CD14-positive monocyte (primary cell): ENCODE results near the gene SRPX. TPM values are rescaled to one million over a fixed set of nuclear protein-coding genes. Genes with fewer than 3 reads are reported as not detected.

Source experiments
- DNase-seq, 3 donors: peaks; one replicate each; pipeline ENCODE4 v3.0.0-alpha.2; 2011 to 2022
- H2AFZ ChIP-seq: 2 replicates; pipeline ENCODE4 v1.6.0; 2012; ENCODE audit warnings: mild to moderate bottlenecking, low read depth, low read length, inconsistent platforms; ENCODE audit not compliant: insufficient read depth, poor library complexity, severe bottlenecking
- H3K27ac ChIP-seq, 2 donors: 1 replicate in 1 of 2; 2 replicates in 1 of 2; pipeline ENCODE4 v1.5.1; 2012 to 2013; ENCODE audit warnings: low read length in 2 of 2, control low read depth in 1 of 2, inconsistent platforms in 1 of 2, low read depth in 1 of 2, mild to moderate bottlenecking in 1 of 2
- H3K27me3 ChIP-seq, 2 donors: one replicate each; pipeline versions ENCODE4 v1.6.0 to v1.6.1; 2011 to 2013; ENCODE audit warnings: low read length in 2 of 2; ENCODE audit not compliant: control insufficient read depth in 2 of 2, insufficient read depth in 2 of 2
- H3K36me3 ChIP-seq, 2 donors: replicated peaks in 1 of 2; 1 replicate in 1 of 2; 2 replicates in 1 of 2; pipeline versions ENCODE4 v1.5.1 to v1.6.1; 2012 to 2013; ENCODE audit warnings: low read length in 2 of 2, control low read depth in 1 of 2, inconsistent platforms in 1 of 2, mild to moderate bottlenecking in 1 of 2; ENCODE audit not compliant: insufficient read depth in 2 of 2, control insufficient read depth in 1 of 2
- H3K4me1 ChIP-seq, 2 donors: 1 replicate in 1 of 2; 2 replicates in 1 of 2; pipeline versions ENCODE4 v1.5.1 to v1.6.1; 2012 to 2013; ENCODE audit warnings: low read length in 2 of 2, control low read depth in 1 of 2, inconsistent platforms in 1 of 2, mild to moderate bottlenecking in 1 of 2, moderate library complexity in 1 of 2; ENCODE audit not compliant: insufficient read depth in 2 of 2, control insufficient read depth in 1 of 2
- H3K4me2 ChIP-seq: replicated peaks from 2 replicates; pipeline ENCODE3; 2012; ENCODE audit warnings: low read length, moderate library complexity, mild to moderate bottlenecking; ENCODE audit not compliant: poor library complexity, severe bottlenecking; ENCODE audit errors: extremely low read depth
- H3K4me3 ChIP-seq, 3 experiments: fragments of 200-600 bp in 1 of 3; sonication (generic) in 1 of 3; replicated peaks in 1 of 3; 1 replicate in 2 of 3; 2 replicates in 1 of 3; pipeline ENCODE4 v1.5.1; 2011 to 2013; ENCODE audit warnings: low read length in 3 of 3, mild to moderate bottlenecking in 3 of 3, control low read depth in 2 of 3, low read depth in 2 of 3, inconsistent platforms in 1 of 3, moderate library complexity in 1 of 3
- H3K79me2 ChIP-seq: 2 replicates; pipeline ENCODE4 v1.6.0; 2012; ENCODE audit warnings: mild to moderate bottlenecking, control low read depth, inconsistent platforms, low read length, moderate library complexity; ENCODE audit not compliant: insufficient read depth
- H3K9ac ChIP-seq: 2 replicates; pipeline ENCODE4 v1.6.0; 2017; ENCODE audit warnings: low read length, mild to moderate bottlenecking; ENCODE audit not compliant: insufficient read depth, poor library complexity, severe bottlenecking
- H3K9me3 ChIP-seq, 2 donors: replicated peaks in 1 of 2; 1 replicate in 1 of 2; 2 replicates in 1 of 2; pipeline versions ENCODE4 v1.5.1 to v1.6.1; 2012 to 2013; ENCODE audit warnings: low read length in 2 of 2, control low read depth in 1 of 2; ENCODE audit not compliant: control insufficient read depth in 1 of 2, insufficient read depth in 1 of 2
- H4K20me1 ChIP-seq: 2 replicates; pipeline ENCODE4 v1.6.0; 2012; ENCODE audit warnings: mild to moderate bottlenecking, low read length, control low read depth, moderate library complexity; ENCODE audit not compliant: insufficient read depth
- H3K27ac Mint-ChIP-seq, 7 donors: one replicate each; pipeline ENCODE4 v1.8.0; 2020; ENCODE audit warnings: mild to moderate bottlenecking in 7 of 7, mixed read lengths in 7 of 7, moderate library complexity in 6 of 7, inconsistent platforms in 2 of 7
- H3K27me3 Mint-ChIP-seq, 3 donors: one replicate each; pipeline ENCODE4 v1.8.0; 2021 to 2022; ENCODE audit warnings: low read depth in 3 of 3, mild to moderate bottlenecking in 3 of 3, mixed read lengths in 3 of 3, moderate library complexity in 3 of 3, inconsistent platforms in 1 of 3
- H3K36me3 Mint-ChIP-seq, 2 donors: one replicate each; pipeline ENCODE4 v1.8.0; 2020; ENCODE audit warnings: mixed read lengths in 2 of 2, inconsistent platforms in 1 of 2, mild to moderate bottlenecking in 1 of 2
- H3K4me1 Mint-ChIP-seq: one replicate; pipeline ENCODE4 v1.8.0; 2020; ENCODE audit warnings: mild to moderate bottlenecking, mixed read lengths
- H3K4me3 Mint-ChIP-seq, 2 donors: one replicate each; pipeline ENCODE4 v1.8.0; 2020; ENCODE audit warnings: mild to moderate bottlenecking in 2 of 2, mixed read lengths in 2 of 2, moderate library complexity in 1 of 2
- H3K9me3 Mint-ChIP-seq, 7 donors: one replicate each; pipeline ENCODE4 v1.8.0; 2020 to 2022; ENCODE audit warnings: mixed read lengths in 7 of 7, mild to moderate bottlenecking in 6 of 7, moderate library complexity in 6 of 7, inconsistent platforms in 2 of 7
- CTCF ChIP-seq: fragments of 200-600 bp; IDR thresholded peaks from one replicate; pipeline ENCODE4 v1.8.0; 2022; ENCODE audit warnings: antibody characterized with exemption, mild to moderate bottlenecking
- WGBS: methylation state at CpG from one replicate; pipeline ENCODE4 v1.1.5; 2013; ENCODE audit warnings: missing lambda C conversion rate; ENCODE audit not compliant: insufficient coverage; 5-methylcytosine and 5-hydroxymethylcytosine counted together
- intact Hi-C, 2 donors: fragments of 100-400 bp; cut with micrococcal nuclease; formaldehyde crosslinking; loops; one replicate each; pipeline versions ENCODE4 v1.15.0 to v1.15.1; 2023
- polyA plus RNA-seq, 3 donors: library from polyadenylated mRNA; depleted of rRNA in 1 of 3; unstranded in 2 of 3; stranded (reverse) in 1 of 3; fragments of 300-500 nt in 2 of 3; fragments of >200 nt in 1 of 3; fragmentation: Illumina TruSeq in 2 of 3; gene quantifications; 1 replicate in 2 of 3; 2 replicates in 1 of 3; pipeline ENCODE4 v1.2.3, GENCODE V29; 2012 to 2021

Gene SRPX
- polyA plus RNA-seq, 3 donors: not detected

- Mint-ChIP-seq H3K36me3 (no peaks in the 10 kb centered on the region), H3K9me3 (peaks cover 0 to 3% (median 0%) of the 10 kb centered on the region in 7 donors), H3K27ac (no peak overlapping the region), H3K4me3 (no peak overlapping the region), H3K4me1 (no peaks in the 10 kb centered on the region), H3K27me3 (peaks cover 1 to 21% (median 3%) of the 10 kb centered on the region in 3 donors)
- no peak for DNase-seq
- Histone ChIP-seq H3K27me3 (no peaks in the 10 kb centered on the region), H3K36me3 (no peaks in the 10 kb centered on the region), H3K4me2 (no peak overlapping the region), H3K27ac (no peak overlapping the region), H4K20me1 (no peaks in the 10 kb centered on the region), H3K79me2 (no peaks in the 10 kb centered on the region), H2AFZ (no peak overlapping the region), H3K4me3 (no peak overlapping the region), H3K9me3 (no peaks in the 10 kb centered on the region), H3K9ac (no peak overlapping the region), H3K4me1 (no peaks in the 10 kb centered on the region)
- TF ChIP-seq CTCF: no peak
- intact Hi-C loops: no loop called here
- WGBS: no CpG with 5 or more reads among the region's 2 CpGs
These were observed 81.8 kb downstream of the SRPX start for GRCh38 chrX:38138900-38139299.

GRCh38 chrX:38138157-38138891 lies 82.3 kb downstream of the SRPX start:
- H3K36me3 Mint-ChIP-seq: no peaks in the 10 kb centered on the region
- H3K27me3 Mint-ChIP-seq: peaks cover 1 to 17% (median 3%) of the 10 kb centered on the region in 3 donors
- H3K79me2 ChIP-seq: no peaks in the 10 kb centered on the region
- no peak overlapping the region for H2AFZ ChIP-seq
- intact Hi-C loops: no loop called here
- H3K9me3 ChIP-seq: no peaks in the 10 kb centered on the region
- no peak overlapping the region for H3K9ac ChIP-seq
- DNase-seq: no peak
- peaks cover 0 to 3% (median 0%) of the 10 kb centered on the region in 7 donors for H3K9me3 Mint-ChIP-seq
- WGBS: no CpG with 5 or more reads among the region's 2 CpGs
- no peaks in the 10 kb centered on the region for H3K4me1 ChIP-seq
- TF ChIP-seq CTCF: no peak
- no peak overlapping the region for H3K4me3 ChIP-seq
- no peaks in the 10 kb centered on the region for H4K20me1 ChIP-seq
- no peak overlapping the region for H3K4me2 ChIP-seq
- H3K36me3 ChIP-seq: no peaks in the 10 kb centered on the region
- H3K27me3 ChIP-seq: no peaks in the 10 kb centered on the region
- no peak overlapping the region for H3K27ac Mint-ChIP-seq
- no peak overlapping the region for H3K4me3 Mint-ChIP-seq
- H3K27ac ChIP-seq: no peak overlapping the region
- H3K4me1 Mint-ChIP-seq: no peaks in the 10 kb centered on the region
